22Rv1 (cell line): ENCODE data around the gene SORCS2.

ENCODE experiments used
- H3K27ac ChIP-seq: fragments of 450-650 bp; 2 replicates; pipeline ENCODE4 v1.5.1; 2017
- CTCF ChIP-seq: fragments of 450-650 bp; IDR thresholded peaks from 2 replicates; pipeline ENCODE4 v1.5.1; 2017; ENCODE audit warnings: mild to moderate bottlenecking
- ZFX ChIP-seq: fragments of 450-650 bp; IDR thresholded peaks from 2 replicates; pipeline ENCODE4 v1.6.1; 2017; ENCODE audit warnings: antibody characterized with exemption, borderline replicate concordance

The SORCS2 gene

GRCh38 chr4:7206911-7207567 is 14.7 kb downstream of the SORCS2 start:
- TF ChIP-seq CTCF (no peak), ZFX (no peak)
- H3K27ac ChIP-seq, result no peak overlapping the region

GRCh38 chr4:7207628-7208231 is 15.4 kb downstream of the SORCS2 start:
- TF ChIP-seq CTCF, result no peak
- TF ChIP-seq ZFX, result no peak
- no peak overlapping the region for H3K27ac ChIP-seq

- TF ChIP-seq ZFX, result no peak
- no peak for TF ChIP-seq CTCF
- H3K27ac ChIP-seq, result no peak overlapping the region
These were observed 16.4 kb downstream of the SORCS2 start for GRCh38 chr4:7208509-7209451.

GRCh38 chr4:7209699-7210098 is 17.4 kb downstream of the SORCS2 start:
- TF ChIP-seq CTCF (no peak), ZFX (no peak)
- no peak overlapping the region for H3K27ac ChIP-seq

GRCh38 chr4:7210824-7211223 is 18.5 kb downstream of the SORCS2 start:
- TF ChIP-seq CTCF (no peak), ZFX (no peak)
- no peak overlapping the region for H3K27ac ChIP-seq

- H3K27ac ChIP-seq, result no peak overlapping the region
- TF ChIP-seq ZFX (no peak), CTCF (no peak)
These were observed 19.9 kb downstream of the SORCS2 start for GRCh38 chr4:7212101-7212674.
